Activated B cell treated with CpG ODN at 0.5 μM for 24 hours (primary cell): Measurements from ENCODE around the gene PIGU. TPM values are rescaled to one million over a fixed set of nuclear protein-coding genes. Genes with fewer than 3 reads are reported as not detected.
"Not testable (repeated sequence)": the region's sequence is repeated elsewhere in the genome, so short reads cannot be mapped to it uniquely, and the experiment has no call there.

Source experiments
- ATAC-seq: fragments of 200-7000 bp; cut with Tn5 transposase; one replicate; pipeline ENCODE4 v1.10.0; 2021; ENCODE audit warnings: low read depth, mild to moderate bottlenecking, moderate library complexity
- CTCF ChIA-PET: fragments of 350-600 bp; sonication (Branson Sonifier 250); formaldehyde crosslinking; loops from one replicate; lab custom pipeline; 2021; ENCODE audit warnings: antibody characterized with exemption; lab: Charles Lee
- POLR2A ChIA-PET: fragments of 350-600 bp; sonication (Branson Sonifier 250); formaldehyde crosslinking; loops from one replicate; lab custom pipeline; 2021; ENCODE audit warnings: antibody characterized with exemption; lab: Charles Lee
- DNase-seq: peaks from one replicate; pipeline ENCODE4 v3.0.0; 2022
- H3K27ac Mint-ChIP-seq: one replicate; pipeline ENCODE4 v1.8.0; 2020; ENCODE audit warnings: mixed read lengths
- H3K27me3 Mint-ChIP-seq: one replicate; pipeline ENCODE4 v1.8.0; 2021; ENCODE audit warnings: mixed read lengths
- H3K36me3 Mint-ChIP-seq: one replicate; pipeline ENCODE4 v1.8.0; 2021; ENCODE audit warnings: low read depth, mixed read lengths
- H3K4me1 Mint-ChIP-seq: one replicate; pipeline ENCODE4 v1.8.0; 2021; ENCODE audit warnings: mixed read lengths
- H3K4me3 Mint-ChIP-seq: one replicate; pipeline ENCODE4 v1.8.0; 2020; ENCODE audit warnings: mild to moderate bottlenecking, mixed read lengths
- H3K9me3 Mint-ChIP-seq: one replicate; pipeline ENCODE4 v1.8.0; 2020; ENCODE audit warnings: mixed read lengths
- CTCF ChIP-seq: fragments of 200-600 bp; IDR thresholded peaks from one replicate; pipeline ENCODE4 v1.8.0; 2022; ENCODE audit warnings: antibody characterized with exemption, mild to moderate bottlenecking
- intact Hi-C: fragments of 100-400 bp; cut with micrococcal nuclease; formaldehyde crosslinking; loops from one replicate; pipeline ENCODE4 v1.15.1; 2024
- total RNA-seq: library from RNA; stranded (reverse); gene quantifications from 2 replicates; pipeline ENCODE4 v1.2.3, GENCODE V29; 2022

Gene PIGU
- total RNA-seq, 1 donor from 2014 or later = 14.7 TPM

GRCh38 chr20:34516247-34517113, 160.4 kb downstream of the PIGU start, which contains the start of gene DYNLRB1:
Gene DYNLRB1, plus strand, starts transcription at chr20:34516422. Its CDS starts 37 bp downstream, at chr20:34516459.
- ChIA-PET POLR2A (interaction anchor here (0.5 to 2.9 kb wide), 14 partner anchors 15 to 1373 kb away, joined by 3 to 29 read pairs (median 4); partner anchors contain the start of genes AHCY, EIF2S2, ITCH and MMP24OS), CTCF (interaction anchor here (0.8 to 3.0 kb wide), 5 partner anchors 22 to 253 kb away, joined by 3 to 27 read pairs (median 4); no protein-coding TSS in a partner anchor)
- Mint-ChIP-seq H3K9me3 (no peaks in the 10 kb centered on the region), H3K27ac (peak within 1 kb of the TSS; percentile 96), H3K4me3 (peak within 1 kb of the TSS; percentile 98), H3K4me1 (peaks cover 48% of the 10 kb centered on the region), H3K36me3 (peaks cover 18% of the 10 kb centered on the region), H3K27me3 (no peaks in the 10 kb centered on the region)
- intact Hi-C loops = loop anchor here (1.0 to 5.0 kb wide), 7 partner anchors 42 to 1544 kb away; partner anchors contain the start of genes ACSS2, AHCY, ITCH and MAP1LC3A
- DNase-seq (peak; percentile 88), ATAC-seq (peak; percentile 82)
- TF ChIP-seq CTCF = no peak

- CTCF ChIA-PET = interaction anchor here (0.8 to 3.0 kb wide), 4 partner anchors 187 to 254 kb away, joined by 3 to 27 read pairs (median 4); no protein-coding TSS in a partner anchor
- Mint-ChIP-seq H3K9me3 (no peaks in the 10 kb centered on the region), H3K4me1 (peaks cover 44% of the 10 kb centered on the region), H3K4me3 (peak overlapping the region; percentile 98), H3K36me3 (peaks cover 26% of the 10 kb centered on the region), H3K27me3 (no peaks in the 10 kb centered on the region), H3K27ac (peak overlapping the region; percentile 96)
- peak; percentile 65 for DNase-seq
- ATAC-seq = peak; percentile 76
- POLR2A ChIA-PET = interaction anchor here (0.7 to 2.9 kb wide), 11 partner anchors 8 to 213 kb away, joined by 3 to 29 read pairs (median 4); partner anchors contain the start of genes AHCY, ITCH, PIGU and TP53INP2
- intact Hi-C loops = loop anchor here (1.0 to 5.0 kb wide), 9 partner anchors 8 to 1543 kb away; partner anchors contain the start of genes ACSS2, AHCY, ITCH and MAP1LC3A
- TF ChIP-seq CTCF = no peak
Measured at GRCh38 chr20:34515484-34516246, 161.2 kb downstream of the PIGU start.

- H3K36me3 Mint-ChIP-seq = peaks cover 29% of the 10 kb centered on the region
- peak overlapping the region; percentile 96 for H3K27ac Mint-ChIP-seq
- no peaks in the 10 kb centered on the region for H3K9me3 Mint-ChIP-seq
- CTCF ChIA-PET = interaction anchor here (1.2 to 3.0 kb wide), 2 partner anchors 24 to 202 kb away, joined by 3 to 27 read pairs; no protein-coding TSS in a partner anchor
- intact Hi-C loops = loop anchor here (1.0 to 5.0 kb wide), 4 partner anchors 8 to 1543 kb away; no protein-coding TSS in a partner anchor
- POLR2A ChIA-PET = interaction anchor here (0.7 to 2.9 kb wide), 9 partner anchors 9 to 212 kb away, joined by 3 to 29 read pairs (median 6); partner anchors contain the start of genes AHCY, ITCH, PIGU and TP53INP2
- peak; percentile 16 for ATAC-seq
- peak overlapping the region; percentile 98 for H3K4me3 Mint-ChIP-seq
- no peak for DNase-seq
- no peak for TF ChIP-seq CTCF
- peaks cover 40% of the 10 kb centered on the region for H3K4me1 Mint-ChIP-seq
- no peaks in the 10 kb centered on the region for H3K27me3 Mint-ChIP-seq
Measured at GRCh38 chr20:34514897-34515483, 161.9 kb downstream of the PIGU start.

GRCh38 chr20:34514034-34514433, 162.9 kb downstream of the PIGU start:
- DNase-seq, ATAC-seq, H3K27ac Mint-ChIP-seq, H3K27me3 Mint-ChIP-seq, H3K9me3 Mint-ChIP-seq, intact Hi-C loops, H3K4me3 Mint-ChIP-seq: not testable (repeated sequence)
- H3K36me3 Mint-ChIP-seq = peaks cover 31% of the 10 kb centered on the region
- H3K4me1 Mint-ChIP-seq = peaks cover 39% of the 10 kb centered on the region
- ChIA-PET POLR2A (interaction anchor here (0.6 to 1.5 kb wide), 2 partner anchors 16 to 151 kb away, joined by 3 to 6 read pairs; partner anchors contain the start of gene ITCH), CTCF (interaction anchor here (1.2 kb wide), 1 partner anchor 25 kb away, joined by 3 read pairs; no protein-coding TSS in a partner anchor)
